Activated CD4-positive, alpha-beta T cell treated with anti-CD3 and anti-CD28 coated beads, Interleukin-2, amount 10 ng/mL, durations not matched to agents 24 days and 14 days (primary cell): ENCODE data around the gene SUPT20HL1. TPM values are rescaled to one million over a fixed set of nuclear protein-coding genes. Genes with fewer than 3 reads are reported as not detected.
A peak's percentile ranks its signal among the peaks of the same experiment; 100 is the strongest.

ENCODE experiments used
- DNase-seq: peaks from one replicate; pipeline ENCODE4 v3.0.0; 2022
- H3K27ac Mint-ChIP-seq: one replicate; pipeline ENCODE4 v1.8.0; 2022; ENCODE audit warnings: mild to moderate bottlenecking, mixed read lengths
- H3K27me3 Mint-ChIP-seq: one replicate; pipeline ENCODE4 v1.8.0; 2022; ENCODE audit warnings: mixed read lengths
- H3K36me3 Mint-ChIP-seq: one replicate; pipeline ENCODE4 v1.8.0; 2022; ENCODE audit warnings: low read depth, mild to moderate bottlenecking, mixed read lengths
- H3K4me1 Mint-ChIP-seq: one replicate; pipeline ENCODE4 v1.8.0; 2021; ENCODE audit warnings: mixed read lengths
- H3K4me3 Mint-ChIP-seq: one replicate; pipeline ENCODE4 v1.8.0; 2022; ENCODE audit warnings: mild to moderate bottlenecking, moderate library complexity, mixed read lengths
- H3K9me3 Mint-ChIP-seq: one replicate; pipeline ENCODE4 v1.8.0; 2021; ENCODE audit warnings: mixed read lengths
- intact Hi-C: fragments of 100-400 bp; cut with micrococcal nuclease; formaldehyde crosslinking; loops from one replicate; pipeline ENCODE4 v1.15.1; 2023
- total RNA-seq: library from RNA; stranded (reverse); gene quantifications from 2 replicates; pipeline ENCODE4 v1.2.3, GENCODE V29; 2022

Gene SUPT20HL1
- total RNA-seq, 1 donor from 2014 or later: not detected

- H3K4me1 Mint-ChIP-seq: peaks cover 2% of the 10 kb centered on the region
- H3K4me3 Mint-ChIP-seq: no peak overlapping the region
- no peaks in the 10 kb centered on the region for H3K36me3 Mint-ChIP-seq
- H3K27ac Mint-ChIP-seq: no peak overlapping the region
- intact Hi-C loops: loop anchor here (1.0 kb wide), 1 partner anchor 104 kb away; no protein-coding TSS in a partner anchor
- peaks cover 10% of the 10 kb centered on the region for H3K27me3 Mint-ChIP-seq
- DNase-seq: peak; percentile 86
- no peaks in the 10 kb centered on the region for H3K9me3 Mint-ChIP-seq
Measured at GRCh38 chrX:24395775-24396174, 35.3 kb downstream of the SUPT20HL1 start.

- Mint-ChIP-seq H3K36me3 (no peaks in the 10 kb centered on the region), H3K9me3 (no peaks in the 10 kb centered on the region), H3K4me3 (no peak overlapping the region), H3K27me3 (peaks cover 8% of the 10 kb centered on the region), H3K27ac (no peak overlapping the region), H3K4me1 (peaks cover 2% of the 10 kb centered on the region)
- DNase-seq: no peak
- intact Hi-C loops: loop anchor here (1.0 kb wide), 1 partner anchor 103 kb away; no protein-coding TSS in a partner anchor
Measured at GRCh38 chrX:24396236-24396930, 35.9 kb downstream of the SUPT20HL1 start.

GRCh38 chrX:24396931-24397279, 36.5 kb downstream of the SUPT20HL1 start:
- H3K27me3 Mint-ChIP-seq: peaks cover 8% of the 10 kb centered on the region
- no peak for DNase-seq
- peaks cover 2% of the 10 kb centered on the region for H3K4me1 Mint-ChIP-seq
- intact Hi-C loops: loop anchor here (1.0 kb wide), 1 partner anchor 102 kb away; no protein-coding TSS in a partner anchor
- no peak overlapping the region for H3K4me3 Mint-ChIP-seq
- no peaks in the 10 kb centered on the region for H3K36me3 Mint-ChIP-seq
- no peak overlapping the region for H3K27ac Mint-ChIP-seq
- H3K9me3 Mint-ChIP-seq: no peaks in the 10 kb centered on the region

GRCh38 chrX:24398766-24399165, 38.3 kb downstream of the SUPT20HL1 start:
- H3K36me3 Mint-ChIP-seq: no peaks in the 10 kb centered on the region
- no peaks in the 10 kb centered on the region for H3K9me3 Mint-ChIP-seq
- H3K4me3 Mint-ChIP-seq: no peak overlapping the region
- DNase-seq: no peak
- H3K27me3 Mint-ChIP-seq: peaks cover 5% of the 10 kb centered on the region
- intact Hi-C loops: no loop called here
- H3K4me1 Mint-ChIP-seq: peaks cover 2% of the 10 kb centered on the region
- H3K27ac Mint-ChIP-seq: no peak overlapping the region

GRCh38 chrX:24399550-24399949, 39.1 kb downstream of the SUPT20HL1 start:
- H3K4me1 Mint-ChIP-seq: peaks cover 2% of the 10 kb centered on the region
- H3K9me3 Mint-ChIP-seq: no peaks in the 10 kb centered on the region
- intact Hi-C loops: no loop called here
- peaks cover 4% of the 10 kb centered on the region for H3K27me3 Mint-ChIP-seq
- H3K36me3 Mint-ChIP-seq: no peaks in the 10 kb centered on the region
- H3K4me3 Mint-ChIP-seq: no peak overlapping the region
- no peak overlapping the region for H3K27ac Mint-ChIP-seq
- DNase-seq: no peak

- DNase-seq: no peak
- Mint-ChIP-seq H3K36me3 (no peaks in the 10 kb centered on the region), H3K9me3 (no peaks in the 10 kb centered on the region), H3K27ac (no peak overlapping the region), H3K4me3 (no peak overlapping the region), H3K27me3 (peaks cover 2% of the 10 kb centered on the region), H3K4me1 (no peaks in the 10 kb centered on the region)
- intact Hi-C loops: no loop called here
Measured at GRCh38 chrX:24405959-24406358, 45.5 kb downstream of the SUPT20HL1 start.

Other genes with a start within 250 kb of the SUPT20HL1 start
- 38.8 and 49.9 TPM in 2 replicates for gene ZFX, start 210.9 kb upstream of the SUPT20HL1 start, total RNA-seq
- 0.09 TPM in 1 of 2 replicates, not detected in the other for gene SUPT20HL2, start 46.6 kb upstream of the SUPT20HL1 start, total RNA-seq
- gene PDK3, start 104.6 kb downstream of the SUPT20HL1 start, total RNA-seq: 26.3 and 30.7 TPM in 2 replicates